GM21367 (cell line): ENCODE data around the gene STX10.
"Not testable (repeated sequence)": the region's sequence is repeated elsewhere in the genome, so short reads cannot be mapped to it uniquely, and the experiment has no call there.

ENCODE experiments used
- ATAC-seq: cut with Tn5 transposase; IDR thresholded peaks from one replicate; pipeline ENCODE4 v1.9.1; 2021; ENCODE audit not compliant: unreplicated experiment

The STX10 gene, protein sequence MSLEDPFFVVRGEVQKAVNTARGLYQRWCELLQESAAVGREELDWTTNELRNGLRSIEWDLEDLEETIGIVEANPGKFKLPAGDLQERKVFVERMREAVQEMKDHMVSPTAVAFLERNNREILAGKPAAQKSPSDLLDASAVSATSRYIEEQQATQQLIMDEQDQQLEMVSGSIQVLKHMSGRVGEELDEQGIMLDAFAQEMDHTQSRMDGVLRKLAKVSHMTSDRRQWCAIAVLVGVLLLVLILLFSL

DNA sequence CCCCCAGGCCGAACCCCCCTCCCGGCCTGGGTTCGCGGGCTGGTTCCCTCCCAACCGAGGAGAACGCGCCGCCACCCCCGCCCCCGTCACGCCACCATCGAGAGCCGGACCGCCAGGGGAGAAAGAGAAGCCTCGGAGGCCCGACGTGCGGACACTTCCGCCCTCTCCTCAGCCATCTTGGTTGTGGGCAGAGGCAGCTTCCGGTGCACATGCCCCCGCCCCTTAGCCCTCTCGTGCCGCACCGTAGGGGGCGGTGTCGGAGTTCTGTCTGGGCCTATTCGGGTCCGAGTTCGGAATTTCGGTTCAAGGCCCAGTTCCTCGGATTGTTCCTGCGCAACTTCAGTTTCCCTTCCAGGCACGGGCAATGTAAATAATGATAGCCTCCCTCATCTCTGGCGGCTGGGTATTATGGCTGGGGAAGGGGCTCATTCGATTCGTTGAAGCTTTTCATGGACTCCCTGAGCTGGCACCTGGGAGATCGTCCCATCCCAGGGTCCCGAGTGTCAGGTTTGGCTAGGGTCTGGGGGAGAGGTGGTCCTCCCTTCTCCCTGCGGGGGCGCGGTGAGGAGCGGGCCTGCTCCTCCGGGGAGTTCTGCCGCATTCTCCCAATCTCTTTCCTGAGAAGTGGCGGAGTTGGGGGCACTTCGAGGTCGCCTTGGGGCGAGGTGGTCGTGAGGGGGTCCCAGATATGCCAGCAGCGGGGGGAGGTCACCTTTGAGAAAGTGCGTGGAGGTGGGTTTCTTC lies at the start of gene STX10, which contains the start of gene IER2:
TSS of gene STX10 (minus strand) at position 189 of the 744 bp plus-strand sequence. CDS start 202 bp downstream, outside the sequence.
TSS of gene IER2 (plus strand) at position 225 of the 744 bp plus-strand sequence. CDS start 2,776 bp downstream, outside the sequence.
- no peak for ATAC-seq

DNA sequence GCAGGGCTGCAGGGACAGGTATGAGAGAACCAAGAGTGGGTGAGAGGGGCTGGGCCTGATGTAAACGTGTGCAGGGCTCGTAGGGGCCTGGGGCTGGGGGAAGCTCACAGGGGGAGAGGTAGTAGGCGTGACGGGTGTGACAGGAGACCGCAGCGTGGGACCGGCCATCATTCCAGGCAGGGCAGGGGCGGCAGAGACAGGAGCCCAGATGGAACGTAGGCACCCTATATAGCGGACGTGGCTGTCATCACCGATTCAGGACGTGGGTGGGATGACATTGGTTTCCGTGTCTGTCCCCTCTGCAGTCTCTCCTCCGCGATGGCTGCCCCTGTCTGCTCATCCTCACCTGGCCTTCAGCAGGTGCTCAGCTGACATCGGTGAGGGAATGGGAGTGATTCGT lies 48.5 kb upstream of the STX10 start:
- no peak for ATAC-seq

DNA sequence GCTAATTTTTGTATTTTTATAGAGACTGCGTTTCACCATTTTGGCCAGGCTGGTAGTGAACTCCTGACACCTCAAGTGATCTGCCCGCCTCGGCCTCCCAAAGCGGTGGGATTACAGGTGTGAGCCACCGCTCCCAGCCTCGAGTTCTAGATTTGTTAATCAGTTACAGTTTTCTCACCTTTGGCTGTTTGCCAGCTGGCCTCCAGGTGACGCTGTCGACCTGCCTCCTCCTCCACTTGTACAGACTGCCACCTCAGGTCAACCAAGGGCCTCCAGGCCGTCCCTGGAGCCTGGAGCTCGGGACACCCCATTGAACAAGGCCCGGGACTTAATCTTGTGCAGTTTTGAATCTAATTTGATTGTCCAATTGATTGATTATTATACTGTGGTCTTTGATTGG lies 45.5 kb upstream of the STX10 start:
- no peak for ATAC-seq

DNA sequence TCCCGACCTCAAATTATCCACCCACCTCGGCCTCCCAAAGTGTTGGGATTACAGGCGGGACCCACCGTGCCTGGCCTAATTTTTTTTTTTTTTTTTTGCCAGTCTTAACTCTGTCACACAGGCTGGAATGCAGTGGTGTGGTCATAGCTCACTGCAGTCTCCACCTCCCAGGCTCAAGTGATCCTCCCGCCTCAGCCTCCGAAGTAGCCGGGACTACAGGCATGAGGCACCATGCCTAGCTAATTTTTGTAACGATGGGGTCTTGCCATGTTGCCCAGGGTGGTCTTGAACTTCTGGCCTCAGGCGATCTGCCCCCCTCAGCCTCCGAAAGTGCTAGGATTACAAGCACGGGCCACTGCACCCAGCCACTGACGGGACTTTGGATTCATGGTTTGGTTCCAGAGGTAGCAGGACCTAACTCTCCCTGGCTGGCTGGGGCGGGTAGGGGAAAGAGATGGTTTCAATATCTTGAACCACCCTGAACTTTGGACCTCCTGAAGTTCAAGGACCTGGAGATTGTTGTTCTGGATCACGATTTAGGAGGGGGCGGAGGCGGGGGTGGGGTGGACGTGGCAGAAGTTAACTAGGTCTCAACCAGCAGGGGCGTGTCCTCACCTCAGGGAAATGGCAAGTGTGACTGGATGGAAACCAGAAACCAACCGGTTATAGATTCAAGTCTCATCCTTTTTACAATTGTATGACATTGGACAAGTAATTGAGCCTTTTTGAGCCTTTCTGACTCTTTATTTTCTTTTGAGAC lies 40.8 kb upstream of the STX10 start:
- ATAC-seq = no peak

DNA sequence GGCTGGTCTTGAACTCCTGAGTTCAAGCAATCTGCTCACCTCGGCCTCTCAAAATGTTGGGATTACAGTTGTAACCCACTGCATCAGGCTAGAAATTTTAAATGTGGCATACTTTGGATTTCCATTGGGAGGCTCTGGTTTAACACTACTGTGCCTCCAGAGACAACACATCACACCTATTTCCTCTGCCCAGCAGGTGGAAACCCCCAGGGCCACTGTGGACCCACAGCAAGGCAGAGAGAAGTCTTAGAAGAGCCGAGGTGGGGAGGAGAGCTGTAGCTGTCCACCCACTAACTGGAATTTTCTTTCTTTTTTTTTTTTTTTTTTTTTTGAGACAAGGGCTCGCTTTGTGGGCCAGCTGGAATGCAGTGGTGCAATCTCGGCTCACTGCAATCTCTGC lies 39.4 kb upstream of the STX10 start:
- ATAC-seq = no peak

DNA sequence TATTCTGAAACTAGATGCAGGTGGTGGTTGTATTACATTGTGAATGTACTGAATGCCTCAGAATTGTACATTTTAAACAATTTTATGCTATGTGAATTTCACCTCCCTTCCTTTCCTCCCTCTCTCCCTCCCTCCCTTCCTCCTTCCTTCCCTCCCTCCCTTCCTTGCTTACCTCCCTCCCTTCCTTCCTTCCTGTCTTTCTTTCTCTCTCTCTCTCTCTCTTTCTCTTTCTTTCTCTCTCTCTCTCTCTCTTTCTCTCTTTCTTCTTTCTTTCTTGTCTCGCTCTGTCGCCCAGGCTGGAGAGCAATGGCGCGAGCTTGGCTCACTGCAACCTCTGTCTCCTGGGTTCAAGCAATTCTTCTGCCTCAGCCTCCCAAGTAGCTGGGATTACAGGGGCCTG lies 37.2 kb upstream of the STX10 start:
- ATAC-seq = no peak

DNA sequence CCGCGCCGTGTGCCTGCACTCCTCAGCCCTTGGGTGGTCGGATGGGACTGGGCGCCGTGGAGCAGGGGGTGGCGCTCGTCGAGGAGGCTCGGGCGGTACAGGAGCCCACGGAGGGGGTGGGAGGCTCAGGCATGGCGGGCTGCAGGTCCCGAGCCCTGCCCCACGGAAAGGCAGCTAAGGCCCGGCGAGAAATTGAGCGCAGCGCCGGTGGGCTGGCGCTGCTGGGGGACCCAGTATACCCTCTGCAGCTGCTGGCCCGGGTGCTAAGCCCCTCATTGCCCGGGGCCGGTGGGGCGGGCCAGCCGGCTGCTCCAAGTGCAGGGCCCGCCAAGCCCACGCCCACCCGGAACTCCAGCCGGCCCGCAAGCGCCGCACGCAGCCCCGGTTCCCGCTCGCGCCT lies 36.5 kb upstream of the STX10 start:
- ATAC-seq = not testable (repeated sequence)

DNA sequence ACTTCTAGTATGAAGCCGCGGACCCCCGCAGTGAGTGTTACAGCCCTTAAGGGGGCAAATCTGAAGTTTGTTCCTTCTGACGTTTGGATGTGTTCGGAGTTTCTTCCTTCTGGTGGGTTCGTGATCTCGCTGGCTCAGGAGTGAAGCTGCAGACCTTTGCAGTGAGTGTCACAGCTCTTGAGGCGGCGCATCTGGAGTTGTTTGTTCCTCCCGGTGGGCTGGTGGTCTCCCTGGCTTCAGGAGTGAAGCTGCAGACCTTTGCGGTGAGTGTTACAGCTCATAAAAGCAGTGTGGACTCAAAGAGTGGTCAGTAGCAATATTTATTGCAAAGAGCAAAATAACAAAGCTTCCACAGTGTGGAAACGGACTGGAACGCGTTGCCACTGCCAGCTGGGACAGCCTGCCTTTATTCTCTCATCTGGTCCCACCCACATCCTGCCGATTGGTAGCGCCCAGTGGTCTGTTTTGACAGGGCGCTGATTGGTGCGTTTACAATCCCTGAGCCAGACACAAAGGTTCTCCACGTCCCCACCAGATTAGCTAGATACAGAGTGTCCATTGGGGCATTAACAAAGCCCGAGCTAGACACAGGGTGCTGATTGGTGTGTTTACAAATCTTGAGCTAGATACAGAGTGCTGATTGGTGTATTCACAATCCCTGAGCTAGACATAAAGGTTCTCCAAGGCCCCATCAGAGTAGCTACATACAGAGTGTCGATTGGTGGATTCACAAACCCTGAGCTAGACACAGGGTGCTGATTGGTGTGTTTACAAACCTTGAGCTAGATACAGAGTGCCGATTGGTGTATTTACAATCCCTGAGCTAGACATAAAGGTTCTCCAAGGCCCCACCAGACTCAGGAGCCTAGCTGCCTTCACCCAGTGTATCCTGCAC lies 35.8 kb upstream of the STX10 start:
- ATAC-seq = not testable (repeated sequence)

DNA sequence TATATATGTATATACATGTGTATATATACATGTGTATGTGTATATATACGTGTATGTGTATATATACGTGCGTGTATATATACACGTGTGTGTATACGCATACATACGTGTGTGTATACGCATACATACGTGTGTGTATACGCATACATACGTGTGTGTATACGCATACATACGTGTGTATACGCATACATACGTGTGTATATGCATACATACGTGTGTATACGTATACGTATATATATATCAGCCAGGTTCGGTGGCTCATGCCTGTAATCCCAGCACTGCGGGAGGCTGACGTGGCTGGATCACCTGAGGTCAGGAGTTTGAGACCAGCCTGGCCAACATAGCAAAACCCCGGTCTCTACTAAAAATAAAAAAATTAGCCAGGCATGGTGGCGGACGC lies 34.8 kb upstream of the STX10 start:
- ATAC-seq = not testable (repeated sequence)

DNA sequence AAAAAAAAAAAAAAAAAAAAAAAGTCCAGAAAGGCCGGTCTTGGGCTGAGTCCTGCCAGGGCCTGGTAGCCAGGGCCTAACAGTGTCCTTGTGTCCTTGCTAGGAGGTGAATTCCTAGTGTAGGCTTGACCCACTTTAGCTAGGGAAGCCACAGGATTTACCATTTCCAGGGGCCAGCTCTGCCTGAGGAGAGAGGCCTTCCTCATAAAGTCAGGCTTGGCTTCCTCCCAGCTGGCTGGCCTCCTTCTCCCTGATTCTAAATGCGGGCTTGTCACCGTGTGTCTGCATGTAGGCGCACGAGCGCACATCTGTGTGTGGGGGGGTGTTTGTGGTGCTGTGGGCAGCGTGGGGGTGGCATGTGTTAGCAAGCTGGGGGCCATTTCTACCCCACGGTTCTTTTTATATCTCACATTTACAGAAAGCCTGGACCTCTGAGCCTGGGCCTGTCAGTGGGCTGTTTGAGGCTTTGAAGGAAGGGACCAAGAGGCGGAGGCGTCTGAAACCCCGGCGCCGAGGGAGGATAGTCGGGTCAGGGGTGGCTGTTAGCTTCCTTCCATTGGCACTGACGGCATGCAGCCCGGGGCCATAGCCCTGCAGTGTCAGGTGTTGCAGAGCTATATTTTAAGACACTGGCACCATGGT lies 31.7 kb upstream of the STX10 start:
- no peak for ATAC-seq

DNA sequence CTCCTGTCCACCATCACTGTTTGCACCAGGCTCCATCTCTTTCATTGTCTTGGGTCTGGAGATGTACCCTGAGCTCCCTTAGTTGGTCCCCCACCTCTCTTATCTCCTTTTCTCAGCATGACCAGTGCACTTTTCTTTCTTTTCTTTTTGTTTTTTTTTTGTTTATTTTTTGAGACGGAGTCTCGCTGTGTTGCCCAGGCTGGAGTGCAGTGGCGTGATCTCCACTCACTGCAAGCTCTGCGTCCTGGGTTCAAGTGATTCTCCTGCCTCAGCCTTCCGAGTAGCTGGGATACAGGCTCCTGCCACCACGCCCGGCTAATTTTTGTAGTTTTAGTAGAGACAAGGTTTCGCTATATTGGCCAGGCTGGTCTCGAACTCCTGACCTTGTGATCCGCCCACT lies 28.1 kb upstream of the STX10 start:
- ATAC-seq = not testable (repeated sequence)

DNA sequence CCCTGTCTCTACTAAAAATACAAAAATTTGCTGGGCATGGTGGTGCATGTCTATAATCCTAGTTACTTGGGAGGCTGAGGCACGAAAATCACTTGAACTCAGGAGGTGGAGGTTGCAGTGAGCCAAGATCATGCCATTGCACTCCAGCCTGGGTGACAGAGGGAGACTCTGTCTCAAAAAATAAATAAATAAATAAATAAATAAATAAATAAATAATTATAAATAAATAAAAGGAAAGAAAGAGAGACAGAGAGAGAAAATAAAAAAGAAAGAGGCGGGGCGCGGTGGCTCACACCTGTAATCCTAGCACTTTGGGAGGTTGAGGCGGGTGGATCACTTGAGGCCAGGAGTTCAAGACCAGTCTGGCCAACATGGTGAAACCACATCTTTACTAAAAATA lies 27.4 kb upstream of the STX10 start:
- ATAC-seq = not testable (repeated sequence)

DNA sequence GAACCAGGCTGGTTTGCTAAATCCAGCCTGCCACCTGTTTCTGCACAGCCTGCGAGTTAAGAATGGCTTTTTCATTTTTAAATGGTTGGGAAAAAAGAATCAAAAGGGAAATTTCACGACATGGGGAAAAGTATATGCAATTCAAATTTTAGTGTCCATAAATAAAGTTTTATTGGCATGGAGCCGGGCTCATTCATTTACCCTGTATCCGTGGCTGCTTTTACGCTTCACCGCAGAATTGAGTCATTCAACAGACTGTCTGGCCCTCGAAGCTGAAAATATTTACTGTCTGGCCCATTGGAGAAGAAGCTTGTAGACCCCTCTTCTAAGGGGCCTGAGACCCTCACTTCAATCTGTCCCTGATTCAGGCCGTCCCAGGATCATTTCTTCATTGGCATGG lies 26.2 kb upstream of the STX10 start:
- ATAC-seq = no peak

DNA sequence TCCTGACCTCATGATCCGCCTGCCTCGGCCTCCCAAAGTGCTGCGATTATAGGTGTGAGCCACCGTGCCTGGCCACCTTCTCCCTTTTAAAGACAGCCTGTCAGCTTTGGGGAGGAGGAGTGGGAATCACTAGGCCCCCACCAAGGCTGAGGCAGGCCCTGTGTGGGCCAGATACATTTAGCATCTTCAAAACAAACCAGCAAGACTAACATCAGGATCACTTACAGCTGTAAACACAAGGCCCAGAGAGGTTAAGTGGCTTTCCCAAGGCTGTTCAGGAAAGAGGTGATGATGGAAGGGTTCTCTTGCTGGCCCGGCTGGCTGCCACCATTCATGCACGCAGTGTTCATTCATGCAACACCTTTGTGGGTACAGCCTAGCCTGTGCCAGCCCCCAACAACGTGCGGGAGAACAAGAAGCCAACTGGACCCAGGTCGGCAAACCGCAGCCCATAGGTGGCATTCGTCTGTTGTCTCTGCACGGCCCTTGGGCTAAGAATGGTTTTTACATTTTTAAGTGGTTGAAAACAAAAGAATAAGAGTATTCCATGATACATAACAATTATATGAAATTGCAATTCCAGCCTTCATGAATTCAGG lies 23.1 kb upstream of the STX10 start:
- no peak for ATAC-seq

DNA sequence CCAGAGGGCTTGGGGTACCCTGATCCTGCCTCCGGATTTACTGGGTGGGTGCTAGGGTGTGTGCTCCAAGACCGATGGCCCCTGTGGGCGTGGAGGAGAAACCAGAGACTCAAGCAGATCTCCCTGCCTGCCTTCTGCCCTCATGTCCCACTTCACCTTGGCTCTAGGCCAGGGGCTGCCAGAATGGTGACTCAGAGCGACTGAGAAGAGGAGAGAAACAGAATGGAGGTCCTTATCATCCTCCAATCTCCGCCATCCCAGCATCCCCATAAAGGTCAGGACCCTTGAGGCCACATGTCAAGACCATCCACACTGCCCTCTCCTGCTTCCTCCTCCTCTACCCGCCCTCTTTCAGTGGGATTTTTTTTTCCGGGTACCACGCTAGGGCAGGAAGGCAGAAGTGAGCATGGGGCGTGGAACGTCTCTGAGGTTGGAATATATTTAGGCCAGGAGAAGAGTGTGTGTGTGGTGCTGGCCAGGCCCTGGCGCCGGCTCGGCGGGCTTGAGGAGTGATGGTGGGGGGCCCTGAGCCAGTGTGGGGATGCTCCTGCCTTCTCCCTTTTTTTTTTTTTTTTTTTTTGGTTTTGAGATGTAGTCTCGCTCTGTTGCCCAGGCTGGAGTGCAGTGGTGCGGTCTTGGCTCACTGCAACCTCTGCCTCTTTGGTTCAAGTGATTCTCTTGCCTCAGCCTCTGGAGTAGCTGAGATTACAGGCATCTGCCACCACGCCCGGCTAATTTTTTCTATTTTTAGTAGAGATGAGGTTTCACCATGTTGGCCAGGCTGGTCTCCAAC lies 22.4 kb upstream of the STX10 start:
- ATAC-seq = no peak

DNA sequence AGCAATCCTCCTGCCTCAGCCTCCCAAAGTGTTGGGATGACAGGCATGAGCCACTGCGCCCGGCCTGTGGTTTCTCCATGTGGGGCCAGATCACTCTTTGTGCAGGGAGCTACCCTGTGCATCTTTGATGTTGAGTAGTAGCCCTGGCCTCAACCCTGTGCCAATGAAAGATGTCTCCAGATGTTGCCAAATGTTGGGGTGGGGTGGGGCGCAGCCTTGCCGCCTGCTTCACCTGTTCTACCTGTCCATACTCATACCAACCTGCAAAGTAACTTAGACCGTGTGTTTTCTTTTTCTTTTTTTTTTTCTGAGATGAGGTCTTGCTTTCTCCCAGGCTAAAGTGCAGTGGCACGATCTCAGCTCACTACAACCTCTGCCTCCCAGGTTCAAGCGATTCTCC lies 21.0 kb upstream of the STX10 start:
- ATAC-seq = no peak

DNA sequence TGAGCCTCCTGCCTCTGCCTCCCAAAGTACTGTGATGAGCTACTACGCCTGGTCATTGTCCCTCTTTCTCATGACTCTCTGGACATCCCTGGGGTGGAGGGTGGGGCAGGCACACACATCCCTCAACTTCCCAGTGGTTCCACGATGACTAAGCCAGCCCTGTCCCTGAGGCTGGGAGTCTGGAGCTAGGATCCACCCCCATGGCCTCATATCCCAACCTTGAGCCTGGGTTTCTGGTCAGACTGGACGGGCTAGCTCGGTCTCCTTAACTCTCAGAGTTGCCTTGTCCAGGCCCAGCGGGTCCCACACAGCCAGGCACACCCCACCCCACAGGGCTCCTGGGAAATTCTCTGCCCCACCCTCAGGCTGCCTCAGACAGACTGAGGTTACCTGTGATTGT lies 19.6 kb upstream of the STX10 start:
- no peak for ATAC-seq

DNA sequence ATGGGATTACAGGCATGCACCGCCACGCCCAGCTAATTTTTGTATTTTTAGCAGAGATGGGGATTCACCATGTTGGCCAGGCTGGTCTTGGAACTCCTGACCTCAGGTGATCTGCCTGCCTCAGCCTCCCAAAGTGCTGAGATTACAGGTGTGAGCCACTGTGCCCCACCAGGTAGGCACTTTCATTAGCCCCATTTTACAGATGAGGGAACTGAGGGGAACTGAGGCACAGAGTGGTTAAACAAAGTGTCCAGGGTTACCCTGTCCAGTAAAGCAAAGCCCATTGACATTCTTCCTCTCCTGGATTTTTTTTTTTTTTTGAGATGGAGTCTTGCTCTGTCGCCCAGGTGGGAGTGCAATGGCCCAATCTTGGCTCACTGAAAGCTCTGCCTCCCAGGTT lies 16.0 kb upstream of the STX10 start:
- not testable (repeated sequence) for ATAC-seq
